Activated naive CD8-positive, alpha-beta T cell treated with anti-CD3 and anti-CD28 coated beads, Interleukin-2, amount 10 ng/mL, durations not matched to agents 7 days and 5 days (primary cell): ENCODE measurements around the gene STAM2. TPM values are rescaled to one million over a fixed set of nuclear protein-coding genes. Genes with fewer than 3 reads are reported as not detected.
A peak's percentile ranks its signal among the peaks of the same experiment; 100 is the strongest.
"Not testable (repeated sequence)": the region's sequence is repeated elsewhere in the genome, so short reads cannot be mapped to it uniquely, and the experiment has no call there.

ENCODE experiments used
- ATAC-seq: fragments of 150-1000 bp; cut with Tn5 transposase; one replicate; pipeline ENCODE4 v1.10.0; 2021; ENCODE audit warnings: low read depth, moderate library complexity
- POLR2A ChIA-PET: fragments of 350-600 bp; sonication (Branson Sonifier 250); formaldehyde crosslinking; loops from one replicate; lab custom pipeline; 2021; ENCODE audit warnings: antibody characterized with exemption; lab: Charles Lee
- DNase-seq: peaks from one replicate; pipeline ENCODE4 v3.0.0; 2021
- H3K27ac Mint-ChIP-seq: one replicate; pipeline ENCODE4 v1.8.0; 2022; ENCODE audit warnings: mild to moderate bottlenecking, mixed read lengths
- H3K27me3 Mint-ChIP-seq: one replicate; pipeline ENCODE4 v1.8.0; 2022; ENCODE audit warnings: mild to moderate bottlenecking, moderate library complexity, mixed read lengths
- H3K36me3 Mint-ChIP-seq: one replicate; pipeline ENCODE4 v1.8.0; 2021; ENCODE audit warnings: mild to moderate bottlenecking, mixed read lengths
- H3K4me1 Mint-ChIP-seq: one replicate; pipeline ENCODE4 v1.8.0; 2021; ENCODE audit warnings: mixed read lengths
- H3K4me3 Mint-ChIP-seq: one replicate; pipeline ENCODE4 v1.8.0; 2022; ENCODE audit warnings: mild to moderate bottlenecking, moderate library complexity, mixed read lengths
- H3K9me3 Mint-ChIP-seq: one replicate; pipeline ENCODE4 v1.8.0; 2021; ENCODE audit warnings: mixed read lengths
- total RNA-seq, 2 experiments: library from RNA; stranded (reverse); gene quantifications; one replicate each; pipeline ENCODE4 v1.2.3, GENCODE V29; 2021

The STAM2 gene
- total RNA-seq, 2 experiments from 2014 or later = 19.0 to 19.2 TPM

DNA sequence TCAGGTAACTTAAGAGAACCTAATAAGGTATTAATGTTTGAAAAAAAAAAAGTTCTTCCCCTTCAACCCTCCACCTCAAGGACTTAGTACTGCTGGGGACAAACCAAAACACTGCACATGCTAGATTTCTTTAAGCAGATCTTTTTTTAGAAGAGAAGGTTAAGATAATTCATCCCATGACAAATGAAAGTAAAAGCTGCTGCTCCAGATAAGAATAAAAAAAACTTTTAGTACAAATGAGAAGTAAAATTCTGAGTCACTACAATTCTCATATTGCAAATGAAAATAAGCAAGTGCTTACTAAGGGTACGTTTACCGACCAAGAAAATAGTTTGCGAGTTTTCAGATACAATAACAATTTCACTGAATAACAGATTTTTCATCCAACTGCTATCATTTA, 8.9 kb downstream of the STAM2 start:
- H3K27me3 Mint-ChIP-seq = no peaks in the 10 kb centered on the region
- DNase-seq = no peak
- H3K4me3 Mint-ChIP-seq = no peak overlapping the region
- H3K27ac Mint-ChIP-seq = no peak overlapping the region
- peaks cover 9% of the 10 kb centered on the region for H3K36me3 Mint-ChIP-seq
- H3K4me1 Mint-ChIP-seq = peaks cover 14% of the 10 kb centered on the region
- POLR2A ChIA-PET = no interaction called here
- no peaks in the 10 kb centered on the region for H3K9me3 Mint-ChIP-seq
- ATAC-seq = no peak

DNA sequence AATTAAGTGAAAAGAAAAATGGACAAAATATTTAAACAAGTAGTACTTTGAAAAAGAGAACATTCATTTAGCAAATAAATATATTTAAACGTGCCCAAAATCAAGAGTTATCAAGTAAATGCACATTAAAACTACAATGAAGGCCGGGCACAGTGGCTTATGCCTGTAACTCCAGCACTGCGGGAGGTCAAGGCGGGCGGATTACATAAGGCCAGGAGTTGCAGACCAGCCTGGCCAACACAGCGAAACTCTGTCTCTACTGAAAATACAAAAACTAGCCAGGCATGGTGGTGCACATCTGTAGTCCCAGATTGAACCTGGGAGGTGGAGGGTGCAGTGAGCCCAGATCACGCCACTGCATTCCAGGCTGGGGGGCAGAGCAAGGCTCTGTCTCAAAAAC, 9.8 kb downstream of the STAM2 start:
- no peak for DNase-seq
- Mint-ChIP-seq H3K4me1 (peaks cover 12% of the 10 kb centered on the region), H3K36me3 (peaks cover 11% of the 10 kb centered on the region), H3K27ac (no peak overlapping the region), H3K27me3 (no peaks in the 10 kb centered on the region), H3K9me3 (peaks cover 2% of the 10 kb centered on the region), H3K4me3 (no peak overlapping the region)
- POLR2A ChIA-PET = no interaction called here
- no peak for ATAC-seq

DNA sequence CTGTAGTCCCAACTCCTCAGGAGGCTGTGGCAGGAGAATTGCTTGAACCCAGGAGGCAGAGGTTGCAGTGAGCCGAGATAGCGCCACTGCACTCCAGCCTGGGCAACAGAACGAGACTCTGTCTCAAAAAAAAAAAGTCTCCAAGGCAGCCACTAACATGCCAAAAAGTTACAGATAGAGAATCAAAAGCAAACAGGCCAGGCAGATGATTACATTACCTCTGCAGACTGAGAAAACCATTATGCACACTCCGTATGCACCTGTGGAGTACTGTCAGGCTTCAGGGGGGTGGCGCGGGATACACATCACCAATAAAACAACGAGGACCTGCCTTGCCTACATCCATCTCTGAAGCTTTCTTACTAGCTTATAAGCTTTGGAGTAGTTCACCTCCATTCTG, 10.3 kb downstream of the STAM2 start:
- Mint-ChIP-seq H3K36me3 (peaks cover 11% of the 10 kb centered on the region), H3K4me1 (peaks cover 12% of the 10 kb centered on the region), H3K27ac (no peak overlapping the region), H3K9me3 (peaks cover 2% of the 10 kb centered on the region), H3K4me3 (no peak overlapping the region), H3K27me3 (no peaks in the 10 kb centered on the region)
- POLR2A ChIA-PET = no interaction called here
- ATAC-seq (no peak), DNase-seq (no peak)

DNA sequence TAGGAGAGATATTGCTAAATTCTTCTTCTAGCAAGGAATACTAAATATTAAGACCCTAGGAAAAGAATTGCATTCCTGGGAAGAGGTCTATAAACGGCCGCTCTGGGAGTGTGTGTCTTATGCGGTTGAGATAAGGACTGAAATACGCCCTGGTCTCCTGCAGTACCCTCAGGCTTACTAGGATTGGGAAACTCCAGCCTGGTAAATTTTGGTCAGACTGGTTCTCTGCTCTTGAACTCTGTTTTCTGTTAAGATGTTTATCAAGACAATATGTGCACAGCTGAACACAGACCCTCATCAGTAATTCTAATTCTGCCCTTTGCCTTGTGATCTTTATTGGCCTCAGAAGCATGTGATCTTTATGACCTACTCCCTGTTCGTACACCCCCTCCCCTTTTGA, 11.9 kb downstream of the STAM2 start:
- H3K4me3 Mint-ChIP-seq, POLR2A ChIA-PET, H3K9me3 Mint-ChIP-seq, DNase-seq, ATAC-seq, H3K27ac Mint-ChIP-seq, H3K27me3 Mint-ChIP-seq: not testable (repeated sequence)
- Mint-ChIP-seq H3K4me1 (peaks cover 10% of the 10 kb centered on the region), H3K36me3 (peaks cover 13% of the 10 kb centered on the region)

DNA sequence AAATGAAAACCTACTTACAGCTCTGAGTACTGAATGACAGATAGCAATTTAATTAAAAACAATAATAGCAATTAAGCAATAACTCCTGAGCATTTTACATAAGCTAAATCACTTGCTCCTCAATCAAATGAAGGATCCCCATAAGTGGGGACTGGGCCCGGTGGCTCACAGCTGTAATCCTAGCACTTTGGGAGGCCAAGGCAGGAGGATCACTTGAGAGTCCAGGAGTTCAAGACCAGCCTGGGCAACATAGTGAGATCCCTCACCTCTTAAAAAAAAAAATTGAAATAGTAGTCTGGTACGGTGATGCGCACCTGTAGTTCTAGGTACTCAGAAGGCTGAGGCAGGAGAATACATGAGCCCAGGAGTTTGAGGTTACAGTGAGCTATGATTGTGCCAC, 13.4 kb downstream of the STAM2 start:
- ATAC-seq = no peak
- Mint-ChIP-seq H3K9me3 (peaks cover 4% of the 10 kb centered on the region), H3K4me3 (no peak overlapping the region), H3K36me3 (peaks cover 18% of the 10 kb centered on the region), H3K27me3 (no peaks in the 10 kb centered on the region), H3K27ac (no peak overlapping the region), H3K4me1 (peaks cover 7% of the 10 kb centered on the region)
- POLR2A ChIA-PET = no interaction called here
- no peak for DNase-seq

DNA sequence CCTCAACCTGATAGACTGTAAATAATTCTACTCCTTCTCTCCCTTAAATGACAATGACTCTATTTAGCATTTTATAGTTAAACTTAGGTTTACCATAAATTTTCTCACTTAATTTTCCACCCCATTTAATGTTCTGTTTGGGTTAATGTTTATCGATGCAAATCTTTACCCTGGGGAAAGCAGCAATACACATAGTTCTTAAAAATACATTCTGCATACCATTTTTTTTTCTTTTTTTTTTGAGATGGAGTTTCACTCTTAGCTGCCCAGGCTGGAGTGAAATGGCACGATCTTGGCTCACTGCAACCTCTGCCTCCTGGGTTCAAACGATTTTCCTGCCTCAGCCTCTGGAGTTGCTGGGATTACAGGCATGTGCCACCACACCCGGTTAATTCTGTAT, 14.0 kb downstream of the STAM2 start:
- no peaks in the 10 kb centered on the region for H3K27me3 Mint-ChIP-seq
- POLR2A ChIA-PET = no interaction called here
- peaks cover 4% of the 10 kb centered on the region for H3K9me3 Mint-ChIP-seq
- H3K27ac Mint-ChIP-seq = no peak overlapping the region
- H3K4me1 Mint-ChIP-seq = peaks cover 2% of the 10 kb centered on the region
- H3K4me3 Mint-ChIP-seq = no peak overlapping the region
- DNase-seq (no peak), ATAC-seq (no peak)
- peaks cover 23% of the 10 kb centered on the region for H3K36me3 Mint-ChIP-seq

DNA sequence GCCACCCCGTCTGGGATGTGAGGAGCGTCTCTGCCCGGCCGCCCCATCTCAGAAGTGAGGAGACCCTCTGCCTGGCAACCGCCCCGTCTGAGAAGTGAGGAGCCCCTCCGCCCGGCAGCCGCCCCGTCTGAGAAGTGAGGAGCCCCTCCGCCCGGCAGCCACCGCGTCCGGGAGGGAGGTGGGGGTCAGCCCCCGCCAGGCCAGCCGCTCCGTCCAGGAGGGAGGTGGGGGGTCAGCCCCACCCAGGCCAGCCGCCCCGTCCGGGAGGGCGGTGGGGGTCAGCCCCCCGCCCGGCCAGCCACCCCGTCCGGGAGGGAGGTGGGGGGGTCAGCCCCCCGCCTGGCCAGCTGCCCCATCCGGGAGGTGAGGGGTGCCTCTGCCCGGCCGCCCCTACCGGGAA, 15.2 kb downstream of the STAM2 start:
- POLR2A ChIA-PET, H3K27me3 Mint-ChIP-seq, H3K4me3 Mint-ChIP-seq, ATAC-seq, H3K9me3 Mint-ChIP-seq, H3K4me1 Mint-ChIP-seq, DNase-seq, H3K27ac Mint-ChIP-seq: not testable (repeated sequence)
- H3K36me3 Mint-ChIP-seq = peaks cover 23% of the 10 kb centered on the region

DNA sequence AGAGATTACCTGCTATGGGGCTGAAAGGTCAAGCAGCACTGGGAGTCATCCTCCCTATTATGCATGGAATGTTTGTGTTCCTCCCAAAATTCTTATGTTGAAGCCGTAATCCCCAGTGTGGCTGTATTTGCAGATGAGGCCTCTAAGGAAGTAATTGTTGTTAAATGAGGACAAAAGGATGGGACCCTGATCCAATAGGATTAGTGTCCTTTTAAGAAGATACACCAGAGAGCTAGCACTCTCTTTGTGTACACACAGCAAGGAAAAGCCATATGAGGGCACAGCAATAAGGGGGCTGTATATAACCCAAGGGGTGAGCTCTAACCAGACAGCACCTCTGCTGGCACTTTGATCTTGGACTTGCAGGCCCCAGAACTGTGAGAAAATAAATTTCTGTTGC, 18.3 kb downstream of the STAM2 start:
- no peak overlapping the region for H3K27ac Mint-ChIP-seq
- H3K4me3 Mint-ChIP-seq = no peak overlapping the region
- ATAC-seq (no peak), DNase-seq (no peak)
- H3K9me3 Mint-ChIP-seq = peaks cover 4% of the 10 kb centered on the region
- POLR2A ChIA-PET = no interaction called here
- peaks cover 25% of the 10 kb centered on the region for H3K36me3 Mint-ChIP-seq
- peaks cover 1% of the 10 kb centered on the region for H3K4me1 Mint-ChIP-seq
- H3K27me3 Mint-ChIP-seq = no peaks in the 10 kb centered on the region

DNA sequence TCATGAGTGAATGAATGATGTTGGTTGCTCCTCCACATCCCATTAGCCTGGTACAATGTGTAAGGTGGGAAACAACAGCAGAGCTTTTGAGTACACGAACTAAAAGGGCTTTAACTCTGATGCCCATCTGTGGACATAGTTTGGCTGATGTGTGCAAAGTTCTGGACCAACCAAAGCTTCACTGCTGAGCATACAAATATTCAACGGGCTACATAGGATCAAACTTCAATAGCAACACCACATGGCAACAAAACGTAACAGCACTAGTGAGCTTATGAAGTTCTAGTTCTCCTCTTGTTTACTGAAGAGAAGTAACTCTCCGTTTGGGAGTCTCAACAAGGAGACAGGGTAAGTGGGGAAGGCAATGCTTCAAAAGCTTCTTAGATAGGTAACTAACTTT, 20.4 kb downstream of the STAM2 start:
- no peak overlapping the region for H3K27ac Mint-ChIP-seq
- peaks cover 3% of the 10 kb centered on the region for H3K9me3 Mint-ChIP-seq
- peaks cover 1% of the 10 kb centered on the region for H3K4me1 Mint-ChIP-seq
- H3K36me3 Mint-ChIP-seq = peaks cover 17% of the 10 kb centered on the region
- POLR2A ChIA-PET = no interaction called here
- H3K4me3 Mint-ChIP-seq = no peak overlapping the region
- DNase-seq = no peak
- H3K27me3 Mint-ChIP-seq = no peaks in the 10 kb centered on the region
- no peak for ATAC-seq

DNA sequence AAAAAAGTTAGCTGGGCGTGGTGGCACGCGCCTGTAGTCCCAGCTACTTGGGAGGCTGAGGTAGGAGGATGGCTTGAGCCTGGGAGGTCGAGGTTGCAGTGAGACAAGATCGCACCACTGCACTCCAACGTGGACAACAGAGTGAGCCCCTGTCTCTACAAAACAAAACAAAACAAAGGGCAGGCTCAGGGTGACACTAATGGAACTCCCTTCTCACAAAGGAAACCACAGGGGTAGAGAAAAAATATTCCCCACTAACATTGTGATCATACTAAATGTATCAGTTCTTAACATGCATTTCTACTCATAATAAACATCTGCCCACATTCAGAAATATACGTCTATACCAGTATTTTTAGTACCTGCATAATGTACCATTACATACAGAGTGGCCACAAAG, 21.1 kb downstream of the STAM2 start:
- no peak overlapping the region for H3K27ac Mint-ChIP-seq
- ATAC-seq (no peak), DNase-seq (no peak)
- no peaks in the 10 kb centered on the region for H3K27me3 Mint-ChIP-seq
- POLR2A ChIA-PET = no interaction called here
- H3K4me3 Mint-ChIP-seq = no peak overlapping the region
- H3K4me1 Mint-ChIP-seq = peaks cover 1% of the 10 kb centered on the region
- H3K36me3 Mint-ChIP-seq = peaks cover 15% of the 10 kb centered on the region
- peaks cover 1% of the 10 kb centered on the region for H3K9me3 Mint-ChIP-seq

DNA sequence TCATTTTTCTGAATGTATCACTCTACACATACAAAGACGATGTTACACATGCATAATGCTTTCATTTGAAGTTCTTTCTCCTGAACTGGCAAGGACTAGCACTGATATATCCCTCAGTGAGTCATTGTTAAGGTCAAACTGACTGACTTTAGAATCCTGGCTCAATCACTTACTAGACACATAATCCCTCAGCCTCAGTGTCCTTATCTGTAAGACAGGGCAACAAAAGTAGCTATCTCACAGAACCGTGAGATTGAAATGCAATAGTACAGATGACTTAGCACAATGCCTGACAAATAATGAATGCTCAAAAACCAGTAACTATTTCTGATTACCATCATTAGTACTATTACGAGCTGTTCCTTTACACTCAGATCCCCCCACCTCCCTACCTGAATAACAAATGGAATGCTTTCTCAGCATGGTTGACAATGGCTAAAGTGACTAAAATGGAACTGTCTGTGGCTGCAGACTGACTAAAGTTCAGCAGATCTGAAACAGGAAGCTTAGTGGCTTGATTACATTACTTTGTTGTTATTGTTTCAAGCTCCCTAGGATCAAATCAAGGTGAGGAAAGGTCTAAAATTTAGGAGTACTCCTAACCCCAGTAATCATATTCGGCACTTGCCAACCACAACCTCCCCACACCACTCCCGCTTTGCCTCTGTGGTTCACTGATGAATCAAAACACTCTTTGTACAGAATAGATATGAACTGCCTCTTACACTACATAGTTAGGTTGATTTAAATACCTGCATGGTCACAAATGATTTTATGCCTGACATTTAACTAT, 40.9 kb downstream of the STAM2 start:
- no peak overlapping the region for H3K27ac Mint-ChIP-seq
- peaks cover 7% of the 10 kb centered on the region for H3K4me1 Mint-ChIP-seq
- ATAC-seq (peak; percentile 66), DNase-seq (no peak)
- POLR2A ChIA-PET = no interaction called here
- H3K36me3 Mint-ChIP-seq = peaks cover 18% of the 10 kb centered on the region
- no peaks in the 10 kb centered on the region for H3K27me3 Mint-ChIP-seq
- H3K9me3 Mint-ChIP-seq = no peaks in the 10 kb centered on the region
- no peak overlapping the region for H3K4me3 Mint-ChIP-seq

DNA sequence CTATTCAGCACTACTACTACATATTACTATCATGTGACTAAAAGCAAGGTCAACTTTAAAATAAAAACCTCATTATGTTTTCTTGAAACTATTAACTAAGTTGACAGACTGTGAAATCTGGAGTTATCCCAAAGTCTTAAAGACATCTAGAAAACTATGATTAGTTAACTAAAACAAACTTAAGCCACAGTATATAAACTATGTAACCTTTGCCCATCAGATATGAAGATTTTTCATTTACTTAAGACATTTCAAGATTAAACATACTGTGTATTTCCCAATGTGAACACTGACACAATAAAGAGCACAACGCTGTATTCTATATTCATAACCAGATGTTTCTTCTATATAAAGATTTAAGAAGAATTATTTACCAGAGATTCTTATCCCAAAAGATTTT, 43.3 kb downstream of the STAM2 start:
- Mint-ChIP-seq H3K4me1 (peaks cover 7% of the 10 kb centered on the region), H3K36me3 (peaks cover 18% of the 10 kb centered on the region), H3K27ac (no peak overlapping the region), H3K4me3 (no peak overlapping the region), H3K9me3 (no peaks in the 10 kb centered on the region), H3K27me3 (no peaks in the 10 kb centered on the region)
- ATAC-seq = no peak
- no peak for DNase-seq
- POLR2A ChIA-PET = no interaction called here

DNA sequence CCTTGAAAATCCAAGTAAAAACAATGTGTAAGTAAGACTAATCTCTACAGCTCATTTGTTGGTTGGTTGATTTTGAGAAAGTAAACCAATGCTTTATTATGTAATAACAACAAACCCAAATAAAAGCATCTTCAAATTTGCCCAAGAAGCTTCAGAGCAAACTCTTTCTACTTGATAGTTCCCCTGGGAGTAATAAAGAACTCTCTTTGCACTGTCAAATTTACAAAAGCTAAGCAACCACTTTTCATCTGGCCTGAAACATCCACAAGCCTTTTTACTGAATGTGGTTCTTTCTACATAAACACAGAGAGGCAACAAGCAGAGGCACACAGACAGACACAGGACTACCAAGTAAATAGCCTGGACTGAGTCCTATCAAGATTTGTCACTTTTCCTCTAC, 47.9 kb downstream of the STAM2 start:
- Mint-ChIP-seq H3K36me3 (peaks cover 22% of the 10 kb centered on the region), H3K27ac (no peak overlapping the region), H3K27me3 (no peaks in the 10 kb centered on the region), H3K4me1 (no peaks in the 10 kb centered on the region), H3K4me3 (no peak overlapping the region), H3K9me3 (no peaks in the 10 kb centered on the region)
- no peak for DNase-seq
- ATAC-seq = no peak
- POLR2A ChIA-PET = no interaction called here

DNA sequence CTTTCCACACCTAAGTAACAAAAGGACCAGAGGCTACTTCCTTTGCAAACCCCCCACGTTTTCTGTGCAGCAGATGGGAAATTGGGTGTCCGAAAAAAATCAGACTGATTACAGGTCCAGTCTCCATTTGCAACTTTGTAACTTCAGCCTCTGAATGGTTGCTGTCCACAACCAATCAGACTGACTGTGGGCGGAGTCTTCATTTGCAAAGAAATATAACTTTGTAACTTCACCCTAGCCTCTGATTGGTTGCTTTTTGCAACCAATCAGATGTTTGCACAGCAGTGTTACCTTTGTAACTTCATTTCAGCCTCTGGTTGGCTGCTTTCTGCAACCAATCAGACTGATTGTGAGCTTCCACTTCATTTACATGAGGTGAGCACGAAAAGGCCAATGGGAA, 48.9 kb downstream of the STAM2 start:
- POLR2A ChIA-PET = no interaction called here
- no peak overlapping the region for H3K27ac Mint-ChIP-seq
- ATAC-seq = no peak

More for the DNA sequence above, 48.9 kb downstream of the STAM2 start:
- DNase-seq = no peak
- H3K4me1 Mint-ChIP-seq = no peaks in the 10 kb centered on the region
- H3K9me3 Mint-ChIP-seq = no peaks in the 10 kb centered on the region
- H3K27me3 Mint-ChIP-seq = no peaks in the 10 kb centered on the region
- H3K36me3 Mint-ChIP-seq = peaks cover 20% of the 10 kb centered on the region
- H3K4me3 Mint-ChIP-seq = no peak overlapping the region
